HG03196 (cell line): ENCODE results near the gene PLCB1.

ENCODE experiments used
- ATAC-seq: cut with Tn5 transposase; IDR thresholded peaks from one replicate; pipeline ENCODE4 v1.9.1; 2021; ENCODE audit not compliant: unreplicated experiment

The PLCB1 gene

GRCh38 chr20:8903655-8904605 is 771.9 kb downstream of the PLCB1 start:
- ATAC-seq = no peak

GRCh38 chr20:8909596-8909995 is 777.5 kb downstream of the PLCB1 start:
- ATAC-seq = no peak

GRCh38 chr20:8912096-8912495 is 780.0 kb downstream of the PLCB1 start:
- no peak for ATAC-seq

- ATAC-seq = no peak
Observed at GRCh38 chr20:8912731-8913130, 780.7 kb downstream of the PLCB1 start.

- no peak for ATAC-seq
Observed at GRCh38 chr20:8913456-8913855, 781.4 kb downstream of the PLCB1 start.

- ATAC-seq = no peak
Observed at GRCh38 chr20:8914421-8914820, 782.4 kb downstream of the PLCB1 start.

- ATAC-seq = no peak
Observed at GRCh38 chr20:8917084-8917483, 785.0 kb downstream of the PLCB1 start.

GRCh38 chr20:8918145-8918544 is 786.1 kb downstream of the PLCB1 start:
- ATAC-seq = no peak

- no peak for ATAC-seq
Observed at GRCh38 chr20:8924539-8924938, 792.5 kb downstream of the PLCB1 start.

- ATAC-seq = no peak
Observed at GRCh38 chr20:8930726-8931125, 798.7 kb downstream of the PLCB1 start.

GRCh38 chr20:8932192-8933165 is 800.4 kb downstream of the PLCB1 start:
- no peak for ATAC-seq

GRCh38 chr20:8933381-8933807 is 801.3 kb downstream of the PLCB1 start:
- no peak for ATAC-seq

GRCh38 chr20:8934362-8934761 is 802.3 kb downstream of the PLCB1 start:
- ATAC-seq = no peak
